ENCODE data around the gene CCDC73. TPM values are rescaled to one million over a fixed set of nuclear protein-coding genes. Genes with fewer than 3 reads are reported as not detected.

CCDC73 gene
- total RNA-seq, 1 donor from 2014 or later, result 0.27 TPM

DNA sequence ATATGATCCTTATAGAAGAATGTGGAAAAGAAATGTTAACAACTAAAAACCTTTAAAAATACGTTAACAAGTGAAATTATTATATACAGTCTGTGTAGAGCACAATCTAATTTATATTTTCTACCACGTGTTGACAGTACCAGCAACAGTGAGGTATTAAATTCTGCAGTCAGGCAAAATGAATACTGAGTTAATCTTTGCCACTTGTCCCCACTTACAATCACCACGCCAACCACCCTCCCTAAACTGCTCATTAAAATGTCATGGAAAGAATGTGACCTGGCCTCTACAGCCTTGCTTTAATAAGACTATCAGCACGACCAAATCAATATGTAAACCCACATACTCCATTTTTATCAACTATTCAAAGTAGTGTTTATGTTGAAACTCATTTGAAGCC is 239.4 kb downstream of the CCDC73 start:
- Mint-ChIP-seq H3K4me3 (no peak overlapping the region), H3K27ac (no peak overlapping the region), H3K27me3 (ENCODE audit: low read depth) (peaks cover 5% of the 10 kb centered on the region), H3K9me3 (no peaks in the 10 kb centered on the region), H3K36me3 (no peaks in the 10 kb centered on the region), H3K4me1 (peaks cover 8% of the 10 kb centered on the region)
- TF ChIP-seq, protein P1, sequence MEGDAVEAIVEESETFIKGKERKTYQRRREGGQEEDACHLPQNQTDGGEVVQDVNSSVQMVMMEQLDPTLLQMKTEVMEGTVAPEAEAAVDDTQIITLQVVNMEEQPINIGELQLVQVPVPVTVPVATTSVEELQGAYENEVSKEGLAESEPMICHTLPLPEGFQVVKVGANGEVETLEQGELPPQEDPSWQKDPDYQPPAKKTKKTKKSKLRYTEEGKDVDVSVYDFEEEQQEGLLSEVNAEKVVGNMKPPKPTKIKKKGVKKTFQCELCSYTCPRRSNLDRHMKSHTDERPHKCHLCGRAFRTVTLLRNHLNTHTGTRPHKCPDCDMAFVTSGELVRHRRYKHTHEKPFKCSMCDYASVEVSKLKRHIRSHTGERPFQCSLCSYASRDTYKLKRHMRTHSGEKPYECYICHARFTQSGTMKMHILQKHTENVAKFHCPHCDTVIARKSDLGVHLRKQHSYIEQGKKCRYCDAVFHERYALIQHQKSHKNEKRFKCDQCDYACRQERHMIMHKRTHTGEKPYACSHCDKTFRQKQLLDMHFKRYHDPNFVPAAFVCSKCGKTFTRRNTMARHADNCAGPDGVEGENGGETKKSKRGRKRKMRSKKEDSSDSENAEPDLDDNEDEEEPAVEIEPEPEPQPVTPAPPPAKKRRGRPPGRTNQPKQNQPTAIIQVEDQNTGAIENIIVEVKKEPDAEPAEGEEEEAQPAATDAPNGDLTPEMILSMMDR (IDR thresholded peaks at IDR 0.05; ENCODE audit: unreplicated experiment), result no peak
- DNase-seq (ENCODE audit: low spot score in 2 of 2, unreplicated experiment in 2 of 2), result no peak

Other genes starting within 250 kb of the CCDC73 start
- gene EIF3M, start 210.8 kb downstream of the CCDC73 start, total RNA-seq, result 440 to 458 TPM (median 454 TPM) in 3 replicates
- gene PRRG4, start 35.3 kb upstream of the CCDC73 start, total RNA-seq, result 4.3 to 4.7 TPM (median 4.5 TPM) in 3 replicates
- 62.6 to 64.9 TPM (median 63.0 TPM) in 3 replicates for gene QSER1, start 98.1 kb upstream of the CCDC73 start, total RNA-seq
- 4.7 to 5.2 TPM (median 5.1 TPM) in 3 replicates for gene DEPDC7, start 221.2 kb upstream of the CCDC73 start, total RNA-seq
- gene TCP11L1, start 244.9 kb upstream of the CCDC73 start, total RNA-seq, result 18.5 to 20.5 TPM (median 20.3 TPM) in 3 replicates

All from mesothelial cell of epicardium (in vitro differentiated cells).